Activated T-cell treated with anti-CD3 and anti-CD28 coated beads, Interleukin-2, amount 50 U/mL, for 24 hours (primary cell): Measurements from ENCODE around the gene PM20D2.
"Not testable (repeated sequence)": the region's sequence is repeated elsewhere in the genome, so short reads cannot be mapped to it uniquely, and the experiment has no call there.

ENCODE experiments used
- DNase-seq: peaks from one replicate; pipeline ENCODE4 v3.0.0-alpha.2; 2020
- H3K27ac Mint-ChIP-seq: 2 replicates; pipeline ENCODE4 v1.8.0; 2020; ENCODE audit warnings: mild to moderate bottlenecking, mixed read lengths
- H3K27me3 Mint-ChIP-seq: 2 replicates; pipeline ENCODE4 v1.8.0; 2020; ENCODE audit warnings: mixed read lengths
- H3K36me3 Mint-ChIP-seq: 2 replicates; pipeline ENCODE4 v1.8.0; 2020; ENCODE audit warnings: low read depth, mixed read lengths
- H3K4me1 Mint-ChIP-seq: 2 replicates; pipeline ENCODE4 v1.8.0; 2020; ENCODE audit warnings: low read depth, mixed read lengths
- H3K4me3 Mint-ChIP-seq: 2 replicates; pipeline ENCODE4 v1.8.0; 2020; ENCODE audit warnings: mild to moderate bottlenecking, moderate library complexity, mixed read lengths
- H3K9me3 Mint-ChIP-seq: 2 replicates; pipeline ENCODE4 v1.8.0; 2020; ENCODE audit warnings: mixed read lengths

PM20D2 gene

GRCh38 chr6:89145956-89146717 lies at the start of gene PM20D2:
TSS of gene PM20D2 (plus strand) at chr6:89146055. CDS start at chr6:89146145, 90 bp downstream.
- H3K4me1 Mint-ChIP-seq: peaks cover 43% of the 10 kb centered on the region
- peak; percentile 85 for DNase-seq
- peak within 1 kb of the TSS; percentile 96 for H3K27ac Mint-ChIP-seq
- peaks cover 31% of the 10 kb centered on the region for H3K36me3 Mint-ChIP-seq
- H3K27me3 Mint-ChIP-seq: no peaks in the 10 kb centered on the region
- H3K4me3 Mint-ChIP-seq: peak within 1 kb of the TSS; percentile 81
- no peaks in the 10 kb centered on the region for H3K9me3 Mint-ChIP-seq

- no peak for DNase-seq
- Mint-ChIP-seq H3K27me3 (no peaks in the 10 kb centered on the region), H3K4me3 (no peak overlapping the region), H3K4me1 (peaks cover 9% of the 10 kb centered on the region), H3K36me3 (no peaks in the 10 kb centered on the region), H3K27ac (no peak overlapping the region), H3K9me3 (no peaks in the 10 kb centered on the region)
Measured at GRCh38 chr6:89098461-89098860, 47.4 kb upstream of the PM20D2 start.

GRCh38 chr6:89100114-89100513 lies 45.7 kb upstream of the PM20D2 start:
- Mint-ChIP-seq H3K4me1 (peaks cover 9% of the 10 kb centered on the region), H3K27me3 (no peaks in the 10 kb centered on the region), H3K36me3 (no peaks in the 10 kb centered on the region), H3K9me3 (no peaks in the 10 kb centered on the region), H3K4me3 (no peak overlapping the region), H3K27ac (no peak overlapping the region)
- no peak for DNase-seq

GRCh38 chr6:89110284-89110683 lies 35.6 kb upstream of the PM20D2 start:
- Mint-ChIP-seq H3K27ac (no peak overlapping the region), H3K4me1 (no peaks in the 10 kb centered on the region), H3K9me3 (no peaks in the 10 kb centered on the region), H3K4me3 (no peak overlapping the region), H3K27me3 (no peaks in the 10 kb centered on the region), H3K36me3 (no peaks in the 10 kb centered on the region)
- no peak for DNase-seq

GRCh38 chr6:89111933-89112332 lies 33.9 kb upstream of the PM20D2 start:
- no peaks in the 10 kb centered on the region for H3K9me3 Mint-ChIP-seq
- H3K4me3 Mint-ChIP-seq: no peak overlapping the region
- peaks cover 2% of the 10 kb centered on the region for H3K4me1 Mint-ChIP-seq
- no peak overlapping the region for H3K27ac Mint-ChIP-seq
- peaks cover 10% of the 10 kb centered on the region for H3K27me3 Mint-ChIP-seq
- DNase-seq: no peak
- H3K36me3 Mint-ChIP-seq: no peaks in the 10 kb centered on the region

- no peak overlapping the region for H3K27ac Mint-ChIP-seq
- no peak for DNase-seq
- peaks cover 8% of the 10 kb centered on the region for H3K4me1 Mint-ChIP-seq
- no peaks in the 10 kb centered on the region for H3K9me3 Mint-ChIP-seq
- H3K27me3 Mint-ChIP-seq: peaks cover 13% of the 10 kb centered on the region
- H3K4me3 Mint-ChIP-seq: peak overlapping the region; percentile 80
- no peaks in the 10 kb centered on the region for H3K36me3 Mint-ChIP-seq
Measured at GRCh38 chr6:89116702-89117101, 29.2 kb upstream of the PM20D2 start.

GRCh38 chr6:89117211-89118108 lies 28.4 kb upstream of the PM20D2 start, which contains the start of gene SRSF12:
TSS of gene SRSF12 (minus strand) at chr6:89118071. CDS start at chr6:89117887, 184 bp downstream.
- peak; percentile 70 for DNase-seq
- H3K27ac Mint-ChIP-seq: peak within 1 kb of the TSS; percentile 69
- H3K4me1 Mint-ChIP-seq: peaks cover 8% of the 10 kb centered on the region
- peak within 1 kb of the TSS; percentile 80 for H3K4me3 Mint-ChIP-seq
- H3K36me3 Mint-ChIP-seq: no peaks in the 10 kb centered on the region
- no peaks in the 10 kb centered on the region for H3K9me3 Mint-ChIP-seq
- peaks cover 13% of the 10 kb centered on the region for H3K27me3 Mint-ChIP-seq

GRCh38 chr6:89118931-89119330 lies 26.9 kb upstream of the PM20D2 start:
- Mint-ChIP-seq H3K9me3 (no peaks in the 10 kb centered on the region), H3K27ac (no peak overlapping the region)

GRCh38 chr6:89120371-89120770 lies 25.5 kb upstream of the PM20D2 start:
- H3K4me1 Mint-ChIP-seq: peaks cover 8% of the 10 kb centered on the region
- H3K4me3 Mint-ChIP-seq: no peak overlapping the region
- no peaks in the 10 kb centered on the region for H3K9me3 Mint-ChIP-seq
- peaks cover 13% of the 10 kb centered on the region for H3K27me3 Mint-ChIP-seq
- no peaks in the 10 kb centered on the region for H3K36me3 Mint-ChIP-seq
- H3K27ac Mint-ChIP-seq: no peak overlapping the region
- DNase-seq: no peak

More at GRCh38 chr6:89118931-89119330, 26.9 kb upstream of the PM20D2 start:
- H3K27me3 Mint-ChIP-seq: peaks cover 13% of the 10 kb centered on the region
- no peak for DNase-seq
- H3K4me3 Mint-ChIP-seq: peak overlapping the region; percentile 62
- H3K4me1 Mint-ChIP-seq: peaks cover 8% of the 10 kb centered on the region
- H3K36me3 Mint-ChIP-seq: no peaks in the 10 kb centered on the region

GRCh38 chr6:89121934-89122333 lies 23.9 kb upstream of the PM20D2 start:
- H3K9me3 Mint-ChIP-seq: no peaks in the 10 kb centered on the region
- H3K27ac Mint-ChIP-seq: no peak overlapping the region
- peaks cover 6% of the 10 kb centered on the region for H3K4me1 Mint-ChIP-seq
- DNase-seq: no peak
- H3K36me3 Mint-ChIP-seq: no peaks in the 10 kb centered on the region
- H3K4me3 Mint-ChIP-seq: no peak overlapping the region
- H3K27me3 Mint-ChIP-seq: peaks cover 3% of the 10 kb centered on the region

- Mint-ChIP-seq H3K4me3 (no peak overlapping the region), H3K27me3 (no peaks in the 10 kb centered on the region), H3K4me1 (peaks cover 2% of the 10 kb centered on the region), H3K27ac (no peak overlapping the region), H3K9me3 (no peaks in the 10 kb centered on the region), H3K36me3 (no peaks in the 10 kb centered on the region)
- DNase-seq: no peak
Measured at GRCh38 chr6:89122625-89123024, 23.2 kb upstream of the PM20D2 start.

GRCh38 chr6:89128256-89128671 lies 17.6 kb upstream of the PM20D2 start:
- not testable (repeated sequence) for H3K4me1 Mint-ChIP-seq

GRCh38 chr6:89131599-89131998 lies 14.3 kb upstream of the PM20D2 start:
- Mint-ChIP-seq H3K27ac (no peak overlapping the region), H3K4me3 (no peak overlapping the region), H3K36me3 (no peaks in the 10 kb centered on the region), H3K27me3 (no peaks in the 10 kb centered on the region), H3K4me1 (no peaks in the 10 kb centered on the region), H3K9me3 (peaks cover 8% of the 10 kb centered on the region)
- no peak for DNase-seq

More at GRCh38 chr6:89128256-89128671, 17.6 kb upstream of the PM20D2 start:
- H3K27me3 Mint-ChIP-seq, H3K4me3 Mint-ChIP-seq, DNase-seq, H3K9me3 Mint-ChIP-seq, H3K36me3 Mint-ChIP-seq, H3K27ac Mint-ChIP-seq: not testable (repeated sequence)

GRCh38 chr6:89132057-89132456 lies 13.8 kb upstream of the PM20D2 start:
- Mint-ChIP-seq H3K4me3 (no peak overlapping the region), H3K36me3 (no peaks in the 10 kb centered on the region), H3K9me3 (peaks cover 8% of the 10 kb centered on the region), H3K27me3 (no peaks in the 10 kb centered on the region), H3K4me1 (no peaks in the 10 kb centered on the region), H3K27ac (no peak overlapping the region)
- no peak for DNase-seq

- H3K36me3 Mint-ChIP-seq: no peaks in the 10 kb centered on the region
- no peak for DNase-seq
- no peak overlapping the region for H3K4me3 Mint-ChIP-seq
- H3K4me1 Mint-ChIP-seq: no peaks in the 10 kb centered on the region
- no peak overlapping the region for H3K27ac Mint-ChIP-seq
- no peaks in the 10 kb centered on the region for H3K9me3 Mint-ChIP-seq
- H3K27me3 Mint-ChIP-seq: no peaks in the 10 kb centered on the region
Measured at GRCh38 chr6:89133981-89134380, 11.9 kb upstream of the PM20D2 start.
